H1 (cell line): ENCODE data around the gene FBXL5. TPM values are rescaled to one million over a fixed set of nuclear protein-coding genes. Genes with fewer than 3 reads are reported as not detected.

Experiments
- CTCF ChIA-PET: fragments of 300-600 bp; sonication (Branson Sonifier 250); formaldehyde crosslinking; loops from one replicate; lab custom pipeline; 2021; ENCODE audit not compliant: partially characterized antibody; lab: Charles Lee
- POLR2A ChIA-PET: fragments of 300-600 bp; sonication (Branson Sonifier 250); formaldehyde crosslinking; loops from one replicate; lab custom pipeline; 2021; ENCODE audit warnings: inconsistent platforms; ENCODE audit not compliant: partially characterized antibody; lab: Charles Lee
- DNase-seq, 2 experiments: peaks; one replicate each; pipeline versions ENCODE4 v3.0.0 to v3.0.0-alpha.2; 2010 to 2022; ENCODE audit warnings: low spot score in 2 of 2, low read depth in 1 of 2, mixed read lengths in 1 of 2
- FAIRE-seq: peaks from 2 replicates; lab custom pipeline; 2011; peaks lifted over from hg19 to GRCh38; lab: Jason Lieb, UNC
- H2AFZ ChIP-seq: 2 replicates; pipeline ENCODE4 v1.8.1; 2012; ENCODE audit warnings: low read length, inconsistent platforms
- H2AK5ac ChIP-seq: 2 replicates; pipeline ENCODE4 v1.6.1; 2013; ENCODE audit warnings: low read depth, low read length
- H2BK120ac ChIP-seq: replicated peaks from 2 replicates; pipeline ENCODE3; 2013; ENCODE audit warnings: low read depth, low read length, inconsistent platforms
- H2BK12ac ChIP-seq: 2 replicates; pipeline ENCODE4 v1.6.1; 2013; ENCODE audit warnings: low read depth, low read length
- H2BK15ac ChIP-seq: 2 replicates; pipeline ENCODE4 v1.6.1; 2013; ENCODE audit warnings: low read length
- H2BK20ac ChIP-seq: 2 replicates; pipeline ENCODE4 v1.6.1; 2013; ENCODE audit warnings: low read length
- H2BK5ac ChIP-seq: 2 replicates; pipeline ENCODE4 v1.6.1; 2013; ENCODE audit warnings: low read depth, low read length
- H3K14ac ChIP-seq: 2 replicates; pipeline ENCODE4 v1.6.1; 2013; ENCODE audit warnings: inconsistent platforms; ENCODE audit not compliant: insufficient read length
- H3K18ac ChIP-seq: 2 replicates; pipeline ENCODE4 v1.6.1; 2013; ENCODE audit warnings: low read length; ENCODE audit errors: extremely low read depth
- H3K23ac ChIP-seq: 2 replicates; pipeline ENCODE4 v1.6.1; 2013; ENCODE audit warnings: inconsistent platforms; ENCODE audit not compliant: insufficient read length
- H3K23me2 ChIP-seq: 2 replicates; pipeline ENCODE4 v1.6.1; 2013; ENCODE audit warnings: low read depth, low read length
- H3K27ac ChIP-seq: 2 replicates; pipeline ENCODE4 v1.6.1; 2011; ENCODE audit warnings: low read depth, low read length, inconsistent platforms
- H3K27me3 ChIP-seq, 4 experiments: replicated peaks in 1 of 4; 1 replicate in 1 of 4; 2 replicates in 3 of 4; pipeline versions ENCODE4 v1.6.1 to v1.8.1; 2011 to 2013; ENCODE audit warnings: low read length in 3 of 4, mild to moderate bottlenecking in 3 of 4, inconsistent platforms in 2 of 4, mixed read lengths in 2 of 4, moderate library complexity in 1 of 4; ENCODE audit not compliant: control insufficient read depth in 3 of 4, insufficient read depth in 3 of 4; ENCODE audit errors: extremely low read depth in 1 of 4
- H3K36me3 ChIP-seq, 4 experiments: 2 replicates each; pipeline versions ENCODE4 v1.6.1 to v1.8.1; 2011 to 2013; ENCODE audit warnings: mild to moderate bottlenecking in 4 of 4, low read length in 3 of 4, moderate library complexity in 2 of 4, control low read depth in 1 of 4, inconsistent platforms in 1 of 4; ENCODE audit not compliant: insufficient read depth in 4 of 4, control insufficient read depth in 2 of 4
- H3K4ac ChIP-seq: replicated peaks from 2 replicates; pipeline ENCODE3; 2013; ENCODE audit warnings: low read length, low read depth, mixed read lengths, inconsistent platforms; ENCODE audit not compliant: insufficient read length
- H3K4me1 ChIP-seq, 4 experiments: replicated peaks in 1 of 4; 1 replicate in 1 of 4; 2 replicates in 3 of 4; pipeline versions ENCODE4 v1.6.1 to v1.8.1; 2011 to 2013; ENCODE audit warnings: low read length in 3 of 4, inconsistent platforms in 2 of 4, mixed read lengths in 1 of 4; ENCODE audit not compliant: insufficient read depth in 4 of 4, control insufficient read depth in 3 of 4
- H3K4me2 ChIP-seq, 2 experiments: 2 replicates each; pipeline versions ENCODE4 v1.6.1 to v1.8.1; 2011 to 2013; ENCODE audit warnings: low read depth in 2 of 2, low read length in 2 of 2, control low read depth in 1 of 2, inconsistent platforms in 1 of 2, mild to moderate bottlenecking in 1 of 2; ENCODE audit not compliant: insufficient read depth in 1 of 2
- H3K4me3 ChIP-seq, 4 experiments: fragments of 200-600, 300-600 bp in 1 of 4; sonication (generic), shearing (Covaris generic), sonication (Bioruptor Twin) in 1 of 4; 2 replicates each; pipeline versions ENCODE4 v1.5.1 to v1.8.1; 2011 to 2016; ENCODE audit warnings: low read length in 4 of 4, low read depth in 3 of 4, control low read depth in 2 of 4, inconsistent platforms in 2 of 4, mild to moderate bottlenecking in 2 of 4, mixed read lengths in 1 of 4, moderate library complexity in 1 of 4; ENCODE audit not compliant: insufficient read depth in 2 of 4; ENCODE audit errors: extremely low read depth in 1 of 4
- H3K56ac ChIP-seq: replicated peaks from 2 replicates; pipeline ENCODE3; 2013; ENCODE audit warnings: low read depth, mild to moderate bottlenecking, mixed read lengths, low read length, inconsistent platforms; ENCODE audit not compliant: insufficient read length
- H3K79me1 ChIP-seq: 2 replicates; pipeline ENCODE4 v1.6.1; 2013; ENCODE audit warnings: low read depth, low read length, control low read depth
- H3K79me2 ChIP-seq, 2 experiments: 2 replicates each; pipeline versions ENCODE4 v1.6.1 to v1.8.1; 2012 to 2013; ENCODE audit warnings: low read length in 2 of 2, mild to moderate bottlenecking in 2 of 2, inconsistent platforms in 1 of 2; ENCODE audit not compliant: insufficient read depth in 2 of 2, control insufficient read depth in 1 of 2
- H3K9ac ChIP-seq, 4 experiments: replicated peaks in 1 of 4; 1 replicate in 1 of 4; 2 replicates in 3 of 4; pipeline versions ENCODE4 v1.6.1 to v1.8.1; 2011 to 2013; ENCODE audit warnings: low read depth in 3 of 4, low read length in 3 of 4, control low read depth in 2 of 4, mild to moderate bottlenecking in 2 of 4, moderate library complexity in 2 of 4, inconsistent platforms in 1 of 4; ENCODE audit errors: extremely low read depth in 1 of 4
- H3K9me3 ChIP-seq, 2 experiments: 2 replicates each; pipeline versions ENCODE4 v1.6.1 to v1.8.1; 2012 to 2013; ENCODE audit warnings: mild to moderate bottlenecking in 2 of 2, moderate library complexity in 2 of 2, control low read depth in 1 of 2, inconsistent platforms in 1 of 2, low read depth in 1 of 2, low read length in 1 of 2, mixed read lengths in 1 of 2; ENCODE audit not compliant: insufficient read depth in 2 of 2
- H4K20me1 ChIP-seq, 2 experiments: replicated peaks in 1 of 2; 2 replicates each; pipeline versions ENCODE3 to v1.8.1; 2011 to 2013; ENCODE audit warnings: inconsistent platforms in 2 of 2, low read length in 2 of 2, mild to moderate bottlenecking in 1 of 2; ENCODE audit not compliant: insufficient read depth in 2 of 2, control insufficient read depth in 1 of 2
- H4K5ac ChIP-seq: 2 replicates; pipeline ENCODE4 v1.6.1; 2013; ENCODE audit warnings: low read length, low read depth, mixed read lengths, inconsistent platforms; ENCODE audit not compliant: insufficient read length
- H4K8ac ChIP-seq: 2 replicates; pipeline ENCODE4 v1.8.0; 2013; ENCODE audit warnings: mild to moderate bottlenecking, moderate library complexity, low read length, inconsistent platforms; ENCODE audit not compliant: insufficient read depth; ENCODE audit errors: extremely low read depth
- H4K91ac ChIP-seq: replicated peaks from 2 replicates; pipeline ENCODE3; 2013; ENCODE audit warnings: low read length, mixed read lengths, inconsistent platforms; ENCODE audit not compliant: insufficient read length
- BCL11A ChIP-seq, 2 experiments: IDR thresholded peaks; one replicate each; pipeline ENCODE4 v1.6.1; 2011; ENCODE audit warnings: low read depth in 2 of 2, low read length in 2 of 2, mild to moderate bottlenecking in 2 of 2
- CEBPB ChIP-seq: IDR thresholded peaks from 2 replicates; pipeline ENCODE4 v1.6.1; 2012; ENCODE audit warnings: low read depth, low read length
- E2F6 ChIP-seq: IDR thresholded peaks from 2 replicates; pipeline ENCODE4 v1.6.1; 2012; ENCODE audit warnings: inconsistent platforms
- EP300 ChIP-seq, 2 experiments: IDR thresholded peaks; 1 replicate in 1 of 2; 2 replicates in 1 of 2; pipeline ENCODE4 v1.6.1; 2011 to 2012; ENCODE audit warnings: low read depth in 2 of 2, low read length in 2 of 2, mild to moderate bottlenecking in 2 of 2, borderline replicate concordance in 1 of 2, inconsistent platforms in 1 of 2, moderate library complexity in 1 of 2
- GABPA ChIP-seq: IDR thresholded peaks from 2 replicates; pipeline ENCODE4 v1.6.1; 2011; ENCODE audit warnings: mild to moderate bottlenecking, low read length, moderate library complexity, borderline replicate concordance; ENCODE audit not compliant: insufficient read depth
- JUND ChIP-seq: IDR thresholded peaks from 2 replicates; pipeline ENCODE4 v1.6.1; 2011; ENCODE audit warnings: mild to moderate bottlenecking, improper control_type of control experiment, low read length
- RFX5 ChIP-seq: IDR thresholded peaks from 2 replicates; pipeline ENCODE4 v1.6.1; 2011; ENCODE audit warnings: low read depth, low read length, improper control_type of control experiment, borderline replicate concordance
- SIN3A ChIP-seq, 2 experiments: IDR thresholded peaks in 1 of 2; conservative IDR thresholded peaks in 1 of 2; 2 replicates each; pipeline ENCODE4 v1.6.1; 2011 to 2012; ENCODE audit warnings: low read length in 2 of 2, improper control_type of control experiment in 1 of 2, low read depth in 1 of 2, mild to moderate bottlenecking in 1 of 2
- SIRT6 ChIP-seq: IDR thresholded peaks from one replicate; pipeline ENCODE4 v1.7.1; 2012; ENCODE audit warnings: low read length, inconsistent platforms
- SRF ChIP-seq: IDR thresholded peaks from 2 replicates; pipeline ENCODE4 v1.6.1; 2011; ENCODE audit warnings: mild to moderate bottlenecking, low read depth, low read length, moderate library complexity
- TAF7 ChIP-seq: optimal IDR thresholded peaks from 2 replicates; pipeline ENCODE3; 2011; ENCODE audit warnings: low read depth, mild to moderate bottlenecking, inconsistent platforms, low read length, moderate library complexity, borderline replicate concordance
- TBP ChIP-seq: IDR thresholded peaks from 2 replicates; pipeline ENCODE4 v1.6.1; 2011; ENCODE audit warnings: low read depth, low read length, improper control_type of control experiment
- ZNF274 ChIP-seq: IDR thresholded peaks from 2 replicates; pipeline ENCODE4 v1.7.0; 2012; ENCODE audit warnings: low read length, borderline replicate concordance; ENCODE audit errors: extremely low read depth
- WGBS, 2 experiments: shearing (Covaris generic) in 1 of 2; methylation state at CpG; one replicate each; pipeline versions ENCODE4 v1.1.6 to v1.1.7; 2013 to 2015; ENCODE audit warnings: low lambda C conversion rate in 2 of 2, mixed read lengths in 2 of 2, inconsistent platforms in 1 of 2, low coverage in 1 of 2, missing lambda C conversion rate in 1 of 2; ENCODE audit not compliant: insufficient replicate concordance in 2 of 2, insufficient coverage in 1 of 2, insufficient read length in 1 of 2; ENCODE audit errors: extremely low coverage in 1 of 2, missing lambda C conversion rate in 1 of 2; 5-methylcytosine and 5-hydroxymethylcytosine counted together
- polyA plus RNA-seq, 7 experiments: library from polyadenylated mRNA; depleted of rRNA in 3 of 7; stranded (reverse) in 5 of 7; unstranded in 2 of 7; fragments of >200 nt in 5 of 7; fragments of 200-250 nt in 2 of 7; gene quantifications; 1 replicate in 5 of 7; 2 replicates in 1 of 7; 4 replicates in 1 of 7; pipeline versions ENCODE4 v1.2.1 to v1.2.3, GENCODE V29; 2011 to 2013; ENCODE audit warnings: missing spikeins in 2 of 7, mixed read lengths in 2 of 7
- total RNA-seq: library from RNA; stranded (reverse); fragmentation: NEBNext Ultra II Directional; extraction: Animal tissue kit (Norgen Biotek cat#: 25700); gene quantifications from 2 replicates; pipeline ENCODE4 v1.2.1, GENCODE V29; 2021

The FBXL5 gene
- total and polyA plus RNA-seq, 2 of the 8 experiments (the other 6 are each of a cell fraction or from before 2014, with no cell fraction given) = 34.6 to 62.7 TPM

- H3K36me3 ChIP-seq = peaks cover 0 to 3% (median 0%) of the 10 kb centered on the region in 4 experiments; a peak in 1 of 8 replicates
- H3K27ac ChIP-seq = no peak overlapping the region
- H2BK20ac ChIP-seq = no peak overlapping the region
- DNase-seq (no peak), FAIRE-seq (no peak)
- ChIA-PET CTCF (interaction anchor here (0.6 kb wide), 1 partner anchor 290 kb away, joined by 3 read pairs; no protein-coding TSS in a partner anchor), POLR2A (no interaction called here)
- no peak overlapping the region for H2AK5ac ChIP-seq
- H3K27me3 ChIP-seq = no peaks in the 10 kb centered on the region
- no peaks in the 10 kb centered on the region for H3K79me1 ChIP-seq
- H3K18ac ChIP-seq = no peak overlapping the region
- no peak overlapping the region for H4K91ac ChIP-seq
- H4K20me1 ChIP-seq = no peaks in the 10 kb centered on the region
- no peak overlapping the region for H4K5ac ChIP-seq
- no peak overlapping the region for H4K8ac ChIP-seq
- H3K9ac ChIP-seq = no peak overlapping the region
- no peak overlapping the region for H3K56ac ChIP-seq
- H2BK5ac ChIP-seq = no peak overlapping the region
- 93% methylated on average over 2 of the region's 2 CpGs; no CpG with 5 or more reads in 1 of the 2 experiments for WGBS, 2 experiments
- H2BK120ac ChIP-seq = no peak overlapping the region
- no peak overlapping the region for H2BK12ac ChIP-seq
- H3K23ac ChIP-seq = no peak overlapping the region
- no peaks in the 10 kb centered on the region for H3K79me2 ChIP-seq
- no peak overlapping the region for H3K4ac ChIP-seq
- H2BK15ac ChIP-seq = no peak overlapping the region
- no peak overlapping the region for H3K4me2 ChIP-seq
- H2AFZ ChIP-seq = no peak overlapping the region
- H3K9me3 ChIP-seq = peaks cover 4 to 9% of the 10 kb centered on the region in 2 experiments; a peak in 3 of 4 replicates
- no peak overlapping the region for H3K14ac ChIP-seq
- no peaks in the 10 kb centered on the region for H3K23me2 ChIP-seq
- no peaks in the 10 kb centered on the region for H3K4me1 ChIP-seq
- H3K4me3 ChIP-seq = no peak overlapping the region
- TF ChIP-seq JUND (no peak), GABPA (no peak), RFX5 (no peak), ZNF274 (no peak), TAF7 (no peak), SIRT6 (no peak), BCL11A (IDR thresholded peaks at IDR 0.05; ENCODE audit: low read depth in 2 of 2, low read length in 2 of 2) (no peak), SRF (no peak), CEBPB (no peak), E2F6 (no peak), EP300 (IDR thresholded peaks at IDR 0.05; ENCODE audit: borderline replicate concordance in 1 of 2, low read depth in 2 of 2, low read length in 2 of 2) (no peak), SIN3A (conservative IDR thresholded peaks at IDR 0.05 in 1 of 2, IDR thresholded peaks at IDR 0.05 in 1 of 2; ENCODE audit: low read depth in 1 of 2, low read length in 2 of 2) (no peak), TBP (no peak)
Measured at GRCh38 chr4:15585331-15585730, 69.8 kb downstream of the FBXL5 start.
